Measurements from ENCODE around the gene ENO1.

Gene ENO1

GRCh38 chr1:8813016-8813763, 65.3 kb downstream of the ENO1 start:
- DNase-seq (ENCODE audit: low read depth) = no peak

DNA sequence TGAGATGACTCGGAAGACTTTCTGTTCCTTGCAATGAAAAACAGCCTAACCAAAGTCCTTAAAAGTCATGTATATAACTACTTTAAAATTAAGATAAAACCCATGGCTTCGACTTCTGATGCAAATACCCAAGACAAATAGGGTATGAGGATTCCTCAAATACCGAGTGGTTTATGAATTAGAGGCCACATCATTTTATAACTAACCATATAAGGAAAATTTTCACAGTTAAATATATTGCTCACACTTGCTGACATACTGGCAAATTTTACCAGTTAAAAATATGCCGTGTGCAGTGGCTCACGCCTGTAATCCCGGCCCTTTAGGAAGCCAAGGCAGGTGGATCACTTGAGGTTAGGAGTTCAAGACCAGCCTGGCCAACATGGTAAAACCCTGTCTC, 66.4 kb downstream of the ENO1 start:
- no peak for DNase-seq (ENCODE audit: low read depth)
